H1 (cell line): ENCODE results near the gene PELI2. TPM values are rescaled to one million over a fixed set of nuclear protein-coding genes. Genes with fewer than 3 reads are reported as not detected.

Experiments
- CTCF ChIA-PET: fragments of 300-600 bp; sonication (Branson Sonifier 250); formaldehyde crosslinking; loops from one replicate; lab custom pipeline; 2021; ENCODE audit not compliant: partially characterized antibody; lab: Charles Lee
- POLR2A ChIA-PET: fragments of 300-600 bp; sonication (Branson Sonifier 250); formaldehyde crosslinking; loops from one replicate; lab custom pipeline; 2021; ENCODE audit warnings: inconsistent platforms; ENCODE audit not compliant: partially characterized antibody; lab: Charles Lee
- DNase-seq, 2 experiments: peaks; one replicate each; pipeline versions ENCODE4 v3.0.0 to v3.0.0-alpha.2; 2010 to 2022; ENCODE audit warnings: low spot score in 2 of 2, low read depth in 1 of 2, mixed read lengths in 1 of 2
- FAIRE-seq: peaks from 2 replicates; lab custom pipeline; 2011; peaks lifted over from hg19 to GRCh38; lab: Jason Lieb, UNC
- H2AFZ ChIP-seq: 2 replicates; pipeline ENCODE4 v1.8.1; 2012; ENCODE audit warnings: low read length, inconsistent platforms
- H2AK5ac ChIP-seq: 2 replicates; pipeline ENCODE4 v1.6.1; 2013; ENCODE audit warnings: low read depth, low read length
- H2BK120ac ChIP-seq: replicated peaks from 2 replicates; pipeline ENCODE3; 2013; ENCODE audit warnings: low read depth, low read length, inconsistent platforms
- H2BK12ac ChIP-seq: 2 replicates; pipeline ENCODE4 v1.6.1; 2013; ENCODE audit warnings: low read depth, low read length
- H2BK15ac ChIP-seq: 2 replicates; pipeline ENCODE4 v1.6.1; 2013; ENCODE audit warnings: low read length
- H2BK20ac ChIP-seq: 2 replicates; pipeline ENCODE4 v1.6.1; 2013; ENCODE audit warnings: low read length
- H2BK5ac ChIP-seq: 2 replicates; pipeline ENCODE4 v1.6.1; 2013; ENCODE audit warnings: low read depth, low read length
- H3K14ac ChIP-seq: 2 replicates; pipeline ENCODE4 v1.6.1; 2013; ENCODE audit warnings: inconsistent platforms; ENCODE audit not compliant: insufficient read length
- H3K18ac ChIP-seq: 2 replicates; pipeline ENCODE4 v1.6.1; 2013; ENCODE audit warnings: low read length; ENCODE audit errors: extremely low read depth
- H3K23ac ChIP-seq: 2 replicates; pipeline ENCODE4 v1.6.1; 2013; ENCODE audit warnings: inconsistent platforms; ENCODE audit not compliant: insufficient read length
- H3K23me2 ChIP-seq: 2 replicates; pipeline ENCODE4 v1.6.1; 2013; ENCODE audit warnings: low read depth, low read length
- H3K27ac ChIP-seq: 2 replicates; pipeline ENCODE4 v1.6.1; 2011; ENCODE audit warnings: low read depth, low read length, inconsistent platforms
- H3K27me3 ChIP-seq, 4 experiments: replicated peaks in 1 of 4; 1 replicate in 1 of 4; 2 replicates in 3 of 4; pipeline versions ENCODE4 v1.6.1 to v1.8.1; 2011 to 2013; ENCODE audit warnings: low read length in 3 of 4, mild to moderate bottlenecking in 3 of 4, inconsistent platforms in 2 of 4, mixed read lengths in 2 of 4, moderate library complexity in 1 of 4; ENCODE audit not compliant: control insufficient read depth in 3 of 4, insufficient read depth in 3 of 4; ENCODE audit errors: extremely low read depth in 1 of 4
- H3K36me3 ChIP-seq, 4 experiments: 2 replicates each; pipeline versions ENCODE4 v1.6.1 to v1.8.1; 2011 to 2013; ENCODE audit warnings: mild to moderate bottlenecking in 4 of 4, low read length in 3 of 4, moderate library complexity in 2 of 4, control low read depth in 1 of 4, inconsistent platforms in 1 of 4; ENCODE audit not compliant: insufficient read depth in 4 of 4, control insufficient read depth in 2 of 4
- H3K4ac ChIP-seq: replicated peaks from 2 replicates; pipeline ENCODE3; 2013; ENCODE audit warnings: low read length, low read depth, mixed read lengths, inconsistent platforms; ENCODE audit not compliant: insufficient read length
- H3K4me1 ChIP-seq, 4 experiments: replicated peaks in 1 of 4; 1 replicate in 1 of 4; 2 replicates in 3 of 4; pipeline versions ENCODE4 v1.6.1 to v1.8.1; 2011 to 2013; ENCODE audit warnings: low read length in 3 of 4, inconsistent platforms in 2 of 4, mixed read lengths in 1 of 4; ENCODE audit not compliant: insufficient read depth in 4 of 4, control insufficient read depth in 3 of 4
- H3K4me2 ChIP-seq, 2 experiments: 2 replicates each; pipeline versions ENCODE4 v1.6.1 to v1.8.1; 2011 to 2013; ENCODE audit warnings: low read depth in 2 of 2, low read length in 2 of 2, control low read depth in 1 of 2, inconsistent platforms in 1 of 2, mild to moderate bottlenecking in 1 of 2; ENCODE audit not compliant: insufficient read depth in 1 of 2
- H3K4me3 ChIP-seq, 4 experiments: fragments of 200-600, 300-600 bp in 1 of 4; sonication (generic), shearing (Covaris generic), sonication (Bioruptor Twin) in 1 of 4; 2 replicates each; pipeline versions ENCODE4 v1.5.1 to v1.8.1; 2011 to 2016; ENCODE audit warnings: low read length in 4 of 4, low read depth in 3 of 4, control low read depth in 2 of 4, inconsistent platforms in 2 of 4, mild to moderate bottlenecking in 2 of 4, mixed read lengths in 1 of 4, moderate library complexity in 1 of 4; ENCODE audit not compliant: insufficient read depth in 2 of 4; ENCODE audit errors: extremely low read depth in 1 of 4
- H3K56ac ChIP-seq: replicated peaks from 2 replicates; pipeline ENCODE3; 2013; ENCODE audit warnings: low read depth, mild to moderate bottlenecking, mixed read lengths, low read length, inconsistent platforms; ENCODE audit not compliant: insufficient read length
- H3K79me1 ChIP-seq: 2 replicates; pipeline ENCODE4 v1.6.1; 2013; ENCODE audit warnings: low read depth, low read length, control low read depth
- H3K79me2 ChIP-seq, 2 experiments: 2 replicates each; pipeline versions ENCODE4 v1.6.1 to v1.8.1; 2012 to 2013; ENCODE audit warnings: low read length in 2 of 2, mild to moderate bottlenecking in 2 of 2, inconsistent platforms in 1 of 2; ENCODE audit not compliant: insufficient read depth in 2 of 2, control insufficient read depth in 1 of 2
- H3K9ac ChIP-seq, 4 experiments: replicated peaks in 1 of 4; 1 replicate in 1 of 4; 2 replicates in 3 of 4; pipeline versions ENCODE4 v1.6.1 to v1.8.1; 2011 to 2013; ENCODE audit warnings: low read depth in 3 of 4, low read length in 3 of 4, control low read depth in 2 of 4, mild to moderate bottlenecking in 2 of 4, moderate library complexity in 2 of 4, inconsistent platforms in 1 of 4; ENCODE audit errors: extremely low read depth in 1 of 4
- H3K9me3 ChIP-seq, 2 experiments: 2 replicates each; pipeline versions ENCODE4 v1.6.1 to v1.8.1; 2012 to 2013; ENCODE audit warnings: mild to moderate bottlenecking in 2 of 2, moderate library complexity in 2 of 2, control low read depth in 1 of 2, inconsistent platforms in 1 of 2, low read depth in 1 of 2, low read length in 1 of 2, mixed read lengths in 1 of 2; ENCODE audit not compliant: insufficient read depth in 2 of 2
- H4K20me1 ChIP-seq, 2 experiments: replicated peaks in 1 of 2; 2 replicates each; pipeline versions ENCODE3 to v1.8.1; 2011 to 2013; ENCODE audit warnings: inconsistent platforms in 2 of 2, low read length in 2 of 2, mild to moderate bottlenecking in 1 of 2; ENCODE audit not compliant: insufficient read depth in 2 of 2, control insufficient read depth in 1 of 2
- H4K5ac ChIP-seq: 2 replicates; pipeline ENCODE4 v1.6.1; 2013; ENCODE audit warnings: low read length, low read depth, mixed read lengths, inconsistent platforms; ENCODE audit not compliant: insufficient read length
- H4K8ac ChIP-seq: 2 replicates; pipeline ENCODE4 v1.8.0; 2013; ENCODE audit warnings: mild to moderate bottlenecking, moderate library complexity, low read length, inconsistent platforms; ENCODE audit not compliant: insufficient read depth; ENCODE audit errors: extremely low read depth
- H4K91ac ChIP-seq: replicated peaks from 2 replicates; pipeline ENCODE3; 2013; ENCODE audit warnings: low read length, mixed read lengths, inconsistent platforms; ENCODE audit not compliant: insufficient read length
- ASH2L ChIP-seq: fragments of 200-600, 300-600 bp; sonication (generic); IDR thresholded peaks from one replicate; pipeline ENCODE4 v1.7.1; 2017; ENCODE audit warnings: low read length
- BACH1 ChIP-seq: IDR thresholded peaks from 2 replicates; pipeline ENCODE4 v1.6.1; 2012; ENCODE audit warnings: low read length, improper control_type of control experiment
- CEBPB ChIP-seq: IDR thresholded peaks from 2 replicates; pipeline ENCODE4 v1.6.1; 2012; ENCODE audit warnings: low read depth, low read length
- JUN ChIP-seq: IDR thresholded peaks from 2 replicates; pipeline ENCODE4 v1.6.1; 2011; ENCODE audit warnings: low read depth, mild to moderate bottlenecking, improper control_type of control experiment, low read length
- KDM1A ChIP-seq: fragments of 200-600, 300-600 bp; sonication (generic); IDR thresholded peaks from 2 replicates; pipeline ENCODE4 v1.7.1; 2016; ENCODE audit warnings: mild to moderate bottlenecking, low read length, borderline replicate concordance
- KDM4A ChIP-seq: IDR thresholded peaks from one replicate; pipeline ENCODE4 v1.7.1; 2012; ENCODE audit warnings: low read depth, mild to moderate bottlenecking, moderate library complexity, low read length, inconsistent platforms; ENCODE audit not compliant: severe bottlenecking
- KDM5A ChIP-seq: fragments of 200-600 bp; IDR thresholded peaks from 2 replicates; pipeline ENCODE4 v1.7.1; 2012; ENCODE audit warnings: mild to moderate bottlenecking, low read length, inconsistent platforms, mixed read lengths
- PHF8 ChIP-seq: fragments of 200-600 bp; sonication (generic); conservative IDR thresholded peaks from 2 replicates; pipeline ENCODE4 v1.7.1; 2012; ENCODE audit warnings: low read depth, mild to moderate bottlenecking, inconsistent platforms, low read length, moderate library complexity
- POLR2A ChIP-seq, 2 experiments: IDR thresholded peaks; 1 replicate in 1 of 2; 2 replicates in 1 of 2; pipeline ENCODE4 v1.6.1; 2011; ENCODE audit warnings: low read depth in 2 of 2, low read length in 2 of 2, mild to moderate bottlenecking in 2 of 2; ENCODE audit errors: control extremely low read depth in 1 of 2
- RAD21 ChIP-seq, 2 experiments: IDR thresholded peaks in 1 of 2; conservative IDR thresholded peaks in 1 of 2; 2 replicates each; pipeline ENCODE4 v1.6.1; 2011; ENCODE audit warnings: low read depth in 2 of 2, low read length in 2 of 2, improper control_type of control experiment in 1 of 2, inconsistent platforms in 1 of 2, mild to moderate bottlenecking in 1 of 2, moderate library complexity in 1 of 2
- SIX5 ChIP-seq: IDR thresholded peaks from 2 replicates; pipeline ENCODE4 v1.6.1; 2011; ENCODE audit warnings: mild to moderate bottlenecking, low read depth, low read length
- SP1 ChIP-seq: IDR thresholded peaks from 2 replicates; pipeline ENCODE4 v1.6.1; 2011; ENCODE audit warnings: low read depth, low read length
- SP4 ChIP-seq: IDR thresholded peaks from 2 replicates; pipeline ENCODE4 v1.6.1; 2012; ENCODE audit warnings: low read length, inconsistent platforms
- SRF ChIP-seq: IDR thresholded peaks from 2 replicates; pipeline ENCODE4 v1.6.1; 2011; ENCODE audit warnings: mild to moderate bottlenecking, low read depth, low read length, moderate library complexity
- TAF1 ChIP-seq: IDR thresholded peaks from 2 replicates; pipeline ENCODE4 v1.6.1; 2011; ENCODE audit warnings: mild to moderate bottlenecking, low read depth, low read length
- WGBS, 2 experiments: shearing (Covaris generic) in 1 of 2; methylation state at CpG; one replicate each; pipeline versions ENCODE4 v1.1.6 to v1.1.7; 2013 to 2015; ENCODE audit warnings: low lambda C conversion rate in 2 of 2, mixed read lengths in 2 of 2, inconsistent platforms in 1 of 2, low coverage in 1 of 2, missing lambda C conversion rate in 1 of 2; ENCODE audit not compliant: insufficient replicate concordance in 2 of 2, insufficient coverage in 1 of 2, insufficient read length in 1 of 2; ENCODE audit errors: extremely low coverage in 1 of 2, missing lambda C conversion rate in 1 of 2; 5-methylcytosine and 5-hydroxymethylcytosine counted together
- polyA plus RNA-seq, 7 experiments: library from polyadenylated mRNA; depleted of rRNA in 3 of 7; stranded (reverse) in 5 of 7; unstranded in 2 of 7; fragments of >200 nt in 5 of 7; fragments of 200-250 nt in 2 of 7; gene quantifications; 1 replicate in 5 of 7; 2 replicates in 1 of 7; 4 replicates in 1 of 7; pipeline versions ENCODE4 v1.2.1 to v1.2.3, GENCODE V29; 2011 to 2013; ENCODE audit warnings: missing spikeins in 2 of 7, mixed read lengths in 2 of 7
- total RNA-seq: library from RNA; stranded (reverse); fragmentation: NEBNext Ultra II Directional; extraction: Animal tissue kit (Norgen Biotek cat#: 25700); gene quantifications from 2 replicates; pipeline ENCODE4 v1.2.1, GENCODE V29; 2021
- TF ChIP-seq, protein P1 (sequence below): IDR thresholded peaks from 2 replicates; pipeline ENCODE4 v1.6.1; 2011; ENCODE audit warnings: low read length, improper control_type of control experiment

PELI2 gene
- total and polyA plus RNA-seq, 2 of the 8 experiments (the other 6 are each of a cell fraction or from before 2014, with no cell fraction given): 14.6 to 25.7 TPM

DNA sequence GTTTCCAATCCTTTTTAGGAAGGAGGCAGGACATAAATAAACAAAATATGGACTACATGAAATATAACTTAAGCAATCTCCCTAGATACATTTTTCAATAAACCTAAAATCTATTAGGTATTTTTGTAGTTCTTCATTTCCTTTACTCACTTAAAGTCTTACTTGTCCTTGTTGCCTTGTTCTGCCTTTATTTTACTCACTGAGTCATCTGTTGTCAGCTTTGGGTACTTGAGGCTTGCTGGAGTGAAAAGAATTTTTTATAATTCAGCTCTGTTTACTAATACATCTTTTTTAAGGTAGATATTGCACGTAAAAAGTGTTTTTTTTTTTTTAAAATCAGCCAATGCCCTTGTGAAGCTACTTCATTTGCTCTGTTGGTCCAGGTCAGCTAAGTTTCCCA lies 216.2 kb downstream of the PELI2 start:
- no peak overlapping the region for H4K5ac ChIP-seq
- H3K4me3 ChIP-seq: no peak overlapping the region
- no peak overlapping the region for H3K56ac ChIP-seq
- no peak overlapping the region for H3K4ac ChIP-seq
- H3K4me1 ChIP-seq: no peaks in the 10 kb centered on the region
- H3K14ac ChIP-seq: no peak overlapping the region
- H3K18ac ChIP-seq: no peak overlapping the region
- no peak overlapping the region for H2BK15ac ChIP-seq
- no peak overlapping the region for H2AK5ac ChIP-seq
- H2BK120ac ChIP-seq: no peak overlapping the region
- no peak overlapping the region for H4K91ac ChIP-seq
- H3K79me1 ChIP-seq: no peaks in the 10 kb centered on the region
- no peak overlapping the region for H2AFZ ChIP-seq
- DNase-seq: no peak
- no peak overlapping the region for H3K9ac ChIP-seq
- no peak overlapping the region for H2BK5ac ChIP-seq
- POLR2A ChIA-PET: no interaction called here
- no peaks in the 10 kb centered on the region for H3K27me3 ChIP-seq
- no peak for FAIRE-seq
- no peaks in the 10 kb centered on the region for H3K79me2 ChIP-seq
- no peaks in the 10 kb centered on the region for H3K23me2 ChIP-seq
- H3K27ac ChIP-seq: no peak overlapping the region
- H2BK12ac ChIP-seq: no peak overlapping the region
- H3K36me3 ChIP-seq: no peaks in the 10 kb centered on the region
- no peak overlapping the region for H3K4me2 ChIP-seq
- CTCF ChIA-PET: interaction anchor here (1.4 kb wide), 1 partner anchor 97 kb away, joined by 3 read pairs; no protein-coding TSS in a partner anchor
- H3K9me3 ChIP-seq: no peaks in the 10 kb centered on the region
- 81% methylated on average over 1 of the region's 1 CpG; no CpG with 5 or more reads in 1 of the 2 experiments for WGBS, 2 experiments
- H2BK20ac ChIP-seq: no peak overlapping the region
- no peak overlapping the region for H4K8ac ChIP-seq
- H3K23ac ChIP-seq: no peak overlapping the region
- H4K20me1 ChIP-seq: no peaks in the 10 kb centered on the region
- no peak for TF ChIP-seq RAD21 (IDR thresholded peaks at IDR 0.05 in 1 of 2, conservative IDR thresholded peaks at IDR 0.05 in 1 of 2; ENCODE audit: low read depth in 2 of 2, low read length in 2 of 2)
- TF ChIP-seq KDM5A: no peak
- TF ChIP-seq KDM1A: no peak
- TF ChIP-seq SRF: no peak
- no peak for TF ChIP-seq KDM4A
- no peak for TF ChIP-seq ASH2L
- no peak for TF ChIP-seq TAF1
- no peak for TF ChIP-seq CEBPB
- TF ChIP-seq SP4: no peak
- no peak for TF ChIP-seq SP1
- TF ChIP-seq SIX5: no peak
- TF ChIP-seq JUN: no peak
- TF ChIP-seq PHF8: no peak
- TF ChIP-seq, protein P1, sequence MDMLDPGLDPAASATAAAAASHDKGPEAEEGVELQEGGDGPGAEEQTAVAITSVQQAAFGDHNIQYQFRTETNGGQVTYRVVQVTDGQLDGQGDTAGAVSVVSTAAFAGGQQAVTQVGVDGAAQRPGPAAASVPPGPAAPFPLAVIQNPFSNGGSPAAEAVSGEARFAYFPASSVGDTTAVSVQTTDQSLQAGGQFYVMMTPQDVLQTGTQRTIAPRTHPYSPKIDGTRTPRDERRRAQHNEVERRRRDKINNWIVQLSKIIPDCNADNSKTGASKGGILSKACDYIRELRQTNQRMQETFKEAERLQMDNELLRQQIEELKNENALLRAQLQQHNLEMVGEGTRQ: no peak
- no peak for TF ChIP-seq POLR2A (IDR thresholded peaks at IDR 0.05; ENCODE audit: control extremely low read depth in 1 of 2, low read depth in 2 of 2, low read length in 2 of 2)
- no peak for TF ChIP-seq BACH1
